Left renal cortex interstitium (tissue), 4 donors: Measurements from ENCODE around the gene C2CD3. TPM values are rescaled to one million over a fixed set of nuclear protein-coding genes. Genes with fewer than 3 reads are reported as not detected.

Experiments
- DNase-seq, 4 donors: peaks; one replicate each; pipeline ENCODE4 v3.0.0-alpha.2; 2013; ENCODE audit warnings: low read depth in 4 of 4, low spot score in 2 of 4, missing footprints in 1 of 4
- polyA plus RNA-seq, 4 donors: library from polyadenylated mRNA; unstranded; fragments of 120-200 nt; gene quantifications; one replicate each; pipeline ENCODE4 v1.2.1, GENCODE V29; 2013; ENCODE audit not compliant: insufficient read length in 4 of 4

The C2CD3 gene
- polyA plus RNA-seq, 4 donors: 19.6 to 25.2 (median 22.5) TPM

- no peak for DNase-seq
These were observed 146.4 kb downstream of the C2CD3 start for GRCh38 chr11:74024261-74025029.

GRCh38 chr11:74023276-74023675 lies 147.5 kb downstream of the C2CD3 start:
- no peak for DNase-seq

GRCh38 chr11:74022546-74022945 lies 148.3 kb downstream of the C2CD3 start:
- DNase-seq: no peak

GRCh38 chr11:74021998-74022397 lies 148.8 kb downstream of the C2CD3 start:
- DNase-seq: no peak

- no peak for DNase-seq
These were observed 150.3 kb downstream of the C2CD3 start for GRCh38 chr11:74020539-74020938.

GRCh38 chr11:74019860-74020259 lies 150.9 kb downstream of the C2CD3 start:
- no peak for DNase-seq

GRCh38 chr11:74019104-74019738 lies 151.6 kb downstream of the C2CD3 start:
- no peak for DNase-seq

- DNase-seq: peak in 1 of 4 donors; percentile 12
These were observed 152.3 kb downstream of the C2CD3 start for GRCh38 chr11:74018331-74019005.

GRCh38 chr11:74017631-74018030 lies 153.2 kb downstream of the C2CD3 start:
- DNase-seq: no peak

- no peak for DNase-seq
These were observed 154.7 kb downstream of the C2CD3 start for GRCh38 chr11:74015919-74016684.

- no peak for DNase-seq
These were observed 155.9 kb downstream of the C2CD3 start for GRCh38 chr11:74014880-74015279.

GRCh38 chr11:74013141-74013540 lies 157.7 kb downstream of the C2CD3 start:
- DNase-seq: no peak

- no peak for DNase-seq
These were observed 158.6 kb downstream of the C2CD3 start for GRCh38 chr11:74012074-74012809.

- no peak for DNase-seq
These were observed 159.3 kb downstream of the C2CD3 start for GRCh38 chr11:74011360-74012073.

GRCh38 chr11:74010306-74011300 lies 160.2 kb downstream of the C2CD3 start:
- no peak for DNase-seq

GRCh38 chr11:74009675-74010305 lies 161.0 kb downstream of the C2CD3 start:
- DNase-seq: no peak

- DNase-seq: no peak
These were observed 161.6 kb downstream of the C2CD3 start for GRCh38 chr11:74009230-74009547.
